ENCODE results near the gene RAP2C. TPM values are rescaled to one million over a fixed set of nuclear protein-coding genes. Genes with fewer than 3 reads are reported as not detected.
A peak's percentile ranks its signal among the peaks of the same experiment; 100 is the strongest.

The RAP2C gene
- total RNA-seq, 4 donors from 2014 or later, result 15.1 to 21.7 (median 15.4) TPM

DNA sequence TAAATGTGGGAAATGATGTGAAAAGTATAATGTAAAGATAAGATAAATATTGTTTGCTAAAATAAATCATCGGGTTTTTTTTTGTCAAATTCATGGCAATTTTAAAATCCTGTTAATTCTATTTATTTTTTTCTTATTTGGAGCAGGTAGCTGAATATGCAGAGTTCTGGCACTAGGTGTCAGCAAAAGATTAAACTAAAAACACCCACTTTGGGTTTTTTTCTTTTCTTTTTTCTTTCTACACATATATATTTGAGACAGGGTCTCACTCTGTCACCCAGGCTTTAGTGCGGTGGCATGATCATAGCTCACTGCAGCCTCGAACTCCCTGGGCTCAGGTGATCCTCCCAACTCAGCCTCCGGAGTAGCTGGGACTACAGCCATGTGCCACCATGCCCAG lies 6.9 kb upstream of the RAP2C start:
- no peak for DNase-seq (ENCODE audit: low spot score in 2 of 2)
- Histone ChIP-seq H3K27me3 (no peaks in the 10 kb centered on the region), H3K4me1 (no peaks in the 10 kb centered on the region), H3K4me3 (no peak overlapping the region), H3K27ac (no peak overlapping the region), H3K9me3 (no peaks in the 10 kb centered on the region), H3K36me3 (no peaks in the 10 kb centered on the region)
- no peak for TF ChIP-seq POLR2AphosphoS5 (IDR thresholded peaks at IDR 0.05)
- TF ChIP-seq, protein P1, sequence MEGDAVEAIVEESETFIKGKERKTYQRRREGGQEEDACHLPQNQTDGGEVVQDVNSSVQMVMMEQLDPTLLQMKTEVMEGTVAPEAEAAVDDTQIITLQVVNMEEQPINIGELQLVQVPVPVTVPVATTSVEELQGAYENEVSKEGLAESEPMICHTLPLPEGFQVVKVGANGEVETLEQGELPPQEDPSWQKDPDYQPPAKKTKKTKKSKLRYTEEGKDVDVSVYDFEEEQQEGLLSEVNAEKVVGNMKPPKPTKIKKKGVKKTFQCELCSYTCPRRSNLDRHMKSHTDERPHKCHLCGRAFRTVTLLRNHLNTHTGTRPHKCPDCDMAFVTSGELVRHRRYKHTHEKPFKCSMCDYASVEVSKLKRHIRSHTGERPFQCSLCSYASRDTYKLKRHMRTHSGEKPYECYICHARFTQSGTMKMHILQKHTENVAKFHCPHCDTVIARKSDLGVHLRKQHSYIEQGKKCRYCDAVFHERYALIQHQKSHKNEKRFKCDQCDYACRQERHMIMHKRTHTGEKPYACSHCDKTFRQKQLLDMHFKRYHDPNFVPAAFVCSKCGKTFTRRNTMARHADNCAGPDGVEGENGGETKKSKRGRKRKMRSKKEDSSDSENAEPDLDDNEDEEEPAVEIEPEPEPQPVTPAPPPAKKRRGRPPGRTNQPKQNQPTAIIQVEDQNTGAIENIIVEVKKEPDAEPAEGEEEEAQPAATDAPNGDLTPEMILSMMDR (IDR thresholded peaks at IDR 0.05), result peak in 1 of 2 donors; percentile 16
- TF ChIP-seq POLR2A (IDR thresholded peaks at IDR 0.05), result no peak
- TF ChIP-seq EP300 (IDR thresholded peaks at IDR 0.05), result no peak
- WGBS, result 62% methylated on average over 4 of the region's 4 CpGs

DNA sequence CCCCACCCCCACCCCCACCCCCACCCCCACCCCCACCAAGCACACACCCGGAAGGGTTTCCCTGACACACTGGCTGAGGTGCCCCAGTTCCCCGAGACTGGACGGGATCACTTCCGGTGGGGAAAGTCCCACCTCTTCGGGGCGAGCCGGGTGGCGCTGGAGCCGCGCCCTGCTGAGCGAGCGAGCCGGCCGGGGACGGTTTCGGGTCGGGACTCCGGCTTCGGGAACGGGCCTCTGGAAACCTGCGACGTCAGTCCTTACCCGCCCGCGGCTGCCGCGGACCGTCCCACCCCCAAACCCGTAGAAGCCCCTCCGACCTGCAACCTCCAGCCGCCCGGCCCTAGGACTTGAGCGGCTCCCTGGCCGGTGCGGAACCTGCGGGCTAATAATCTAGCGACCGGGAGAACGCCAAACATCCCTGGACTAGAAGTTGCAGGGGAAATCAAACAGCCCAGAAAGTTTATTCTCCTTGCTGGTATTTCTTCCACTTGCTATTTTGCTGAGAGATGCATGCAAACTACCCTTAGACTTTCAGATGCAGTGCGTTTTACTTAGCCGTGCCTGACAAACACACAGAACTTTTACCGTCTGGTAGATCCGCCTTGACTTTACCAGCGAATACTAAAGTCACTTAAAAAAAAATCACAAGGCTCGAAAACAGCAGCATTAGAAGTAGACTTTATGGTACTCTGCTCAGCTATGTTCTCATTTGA lies 991 bp downstream of the RAP2C start:
- Histone ChIP-seq H3K27me3 (no peaks in the 10 kb centered on the region), H3K4me1 (peaks cover 27% of the 10 kb centered on the region), H3K36me3 (no peaks in the 10 kb centered on the region), H3K4me3 (peak overlapping the region; percentile 86), H3K27ac (peak overlapping the region; percentile 97), H3K9me3 (no peaks in the 10 kb centered on the region)
- TF ChIP-seq POLR2AphosphoS5 (IDR thresholded peaks at IDR 0.05) (peak in 1 of 3 donors; percentile 69), POLR2A (IDR thresholded peaks at IDR 0.05) (peak in 1 of 2 donors; percentile 21), EP300 (IDR thresholded peaks at IDR 0.05) (no peak)
- TF ChIP-seq, protein P1 (IDR thresholded peaks at IDR 0.05), result no peak
- WGBS, result 58% methylated on average over 10 of the region's 45 CpGs
- peak; percentile 84 to 90 for DNase-seq (ENCODE audit: low spot score in 2 of 2)

DNA sequence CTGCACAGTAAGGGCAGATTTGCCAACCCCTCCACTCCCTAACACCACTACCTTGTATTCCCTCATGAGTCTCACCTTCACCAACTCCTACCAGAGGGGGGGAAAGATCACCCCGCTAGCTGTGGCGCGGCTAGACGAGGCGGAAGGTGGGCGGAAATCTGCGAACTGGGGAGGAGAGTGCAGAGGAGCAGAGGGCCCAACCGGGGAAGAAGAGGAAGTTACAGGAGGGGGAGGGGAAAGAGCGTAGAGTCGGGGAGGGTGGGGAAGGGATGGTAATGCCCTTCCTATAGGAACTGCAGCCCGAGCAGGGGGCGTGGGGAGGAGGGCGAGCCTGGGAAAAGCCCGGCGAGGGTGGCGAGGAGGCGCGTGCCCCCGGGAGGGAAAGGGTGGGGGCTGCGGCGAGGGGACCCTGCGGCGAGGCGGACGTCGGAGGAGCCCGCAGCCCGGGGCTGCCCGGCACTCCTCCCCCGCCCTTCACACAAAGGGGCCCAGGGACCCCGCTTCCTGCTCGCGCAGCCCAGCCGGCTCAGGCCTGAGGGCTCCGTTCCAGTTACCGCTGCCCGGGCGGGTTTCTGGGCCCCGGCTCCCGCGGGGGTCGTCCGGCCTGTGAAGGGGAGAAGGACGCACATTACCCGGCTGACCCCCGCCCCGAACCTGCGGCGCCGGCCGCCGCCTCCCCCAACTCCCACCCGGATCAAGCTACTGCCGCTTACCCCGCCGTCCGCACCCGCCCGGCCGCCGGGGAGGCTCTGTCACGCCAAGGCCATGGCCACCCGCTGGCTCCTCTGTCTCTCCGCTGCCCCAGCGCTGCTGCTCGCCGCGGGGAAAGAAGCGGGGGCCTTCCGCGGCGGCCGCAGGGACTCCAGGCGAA lies 1.8 kb downstream of the RAP2C start:
- no peak for TF ChIP-seq EP300 (IDR thresholded peaks at IDR 0.05)
- TF ChIP-seq POLR2AphosphoS5 (IDR thresholded peaks at IDR 0.05), result no peak
- TF ChIP-seq, protein P1 (IDR thresholded peaks at IDR 0.05), result no peak
- TF ChIP-seq POLR2A (IDR thresholded peaks at IDR 0.05), result no peak
- peak; percentile 78 for DNase-seq (ENCODE audit: low spot score in 2 of 2)
- 29% methylated on average over 30 of the region's 74 CpGs for WGBS
- peak overlapping the region; percentile 97 for H3K27ac ChIP-seq
- no peaks in the 10 kb centered on the region for H3K9me3 ChIP-seq
- no peaks in the 10 kb centered on the region for H3K36me3 ChIP-seq
- peaks cover 27% of the 10 kb centered on the region for H3K4me1 ChIP-seq
- H3K4me3 ChIP-seq, result peak overlapping the region; percentile 86
- no peaks in the 10 kb centered on the region for H3K27me3 ChIP-seq

DNA sequence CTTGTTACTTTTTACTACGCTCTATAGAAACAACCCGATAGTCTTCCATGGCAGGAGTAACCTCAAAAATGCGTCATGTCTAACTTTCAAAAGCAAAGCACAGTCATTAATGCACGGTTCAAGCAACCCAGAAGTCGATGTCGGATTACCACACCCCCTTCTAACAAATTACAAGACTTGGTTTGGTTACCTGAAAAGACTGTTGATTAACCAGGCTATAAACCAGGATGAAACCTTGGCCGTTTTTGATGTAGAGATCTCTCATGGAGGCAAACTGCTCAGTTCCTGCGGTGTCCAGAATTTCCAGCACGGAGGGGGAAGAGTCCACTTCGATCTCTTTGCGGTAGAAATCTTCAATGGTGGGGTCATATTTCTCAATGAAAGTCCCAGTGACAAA lies 2.4 kb downstream of the RAP2C start:
- Histone ChIP-seq H3K9me3 (no peaks in the 10 kb centered on the region), H3K4me3 (peak overlapping the region; percentile 86), H3K27ac (peak overlapping the region; percentile 97), H3K36me3 (no peaks in the 10 kb centered on the region), H3K27me3 (no peaks in the 10 kb centered on the region), H3K4me1 (peaks cover 27% of the 10 kb centered on the region)
- no peak for TF ChIP-seq POLR2A (IDR thresholded peaks at IDR 0.05)
- no peak for TF ChIP-seq EP300 (IDR thresholded peaks at IDR 0.05)
- TF ChIP-seq POLR2AphosphoS5 (IDR thresholded peaks at IDR 0.05), result no peak
- TF ChIP-seq, protein P1 (IDR thresholded peaks at IDR 0.05), result no peak
- no peak for DNase-seq (ENCODE audit: low spot score in 2 of 2)
- 26% methylated on average over 11 of the region's 11 CpGs for WGBS

DNA sequence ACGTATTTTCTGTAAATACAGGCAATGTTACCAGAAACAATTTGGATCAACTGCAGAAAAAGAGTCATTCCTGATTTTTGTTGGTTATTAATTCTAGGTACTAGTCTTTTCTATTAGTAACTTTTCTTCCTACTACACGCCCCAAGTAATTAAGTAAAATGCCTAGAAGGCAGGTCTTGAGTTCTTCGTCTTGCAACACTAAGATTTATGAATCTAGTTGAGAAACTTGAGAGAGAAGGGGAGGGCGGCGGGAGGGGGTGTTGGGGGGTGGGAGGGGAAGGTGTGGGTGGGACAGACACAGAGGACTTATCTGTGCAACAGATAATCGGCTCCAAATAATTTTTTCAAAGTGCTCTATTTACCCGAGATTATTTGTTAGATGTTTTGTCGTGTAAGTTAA lies 3.0 kb downstream of the RAP2C start:
- no peak for TF ChIP-seq EP300 (IDR thresholded peaks at IDR 0.05)
- TF ChIP-seq POLR2A (IDR thresholded peaks at IDR 0.05), result no peak
- no peak for TF ChIP-seq POLR2AphosphoS5 (IDR thresholded peaks at IDR 0.05)
- TF ChIP-seq, protein P1 (IDR thresholded peaks at IDR 0.05), result no peak
- no peak for DNase-seq (ENCODE audit: low spot score in 2 of 2)
- Histone ChIP-seq H3K27ac (peak overlapping the region; percentile 97), H3K36me3 (no peaks in the 10 kb centered on the region), H3K4me3 (peak overlapping the region; percentile 86), H3K27me3 (no peaks in the 10 kb centered on the region), H3K4me1 (peaks cover 29% of the 10 kb centered on the region), H3K9me3 (no peaks in the 10 kb centered on the region)
- WGBS, result 17% methylated on average over 8 of the region's 8 CpGs

Measured in suprapubic skin (tissue), 4 donors.